Stimulated activated CD4-positive, alpha-beta T cell treated with anti-CD3 and anti-CD28 coated beads, Interleukin-12 subunit alpha, Interleukin-12 subunit beta, amount 100 ng/mL, for 24 hours (primary cell): ENCODE results near the gene CREB3L2.
"Not testable (repeated sequence)": the region's sequence is repeated elsewhere in the genome, so short reads cannot be mapped to it uniquely, and the experiment has no call there.

Experiments used
- DNase-seq, 2 experiments: peaks; one replicate each; pipeline ENCODE4 v3.0.0-alpha.2; 2020; ENCODE audit warnings: low read depth in 2 of 2

The CREB3L2 gene

GRCh38 chr7:137968890-137969289 is 33.0 kb downstream of the CREB3L2 start:
- no peak for DNase-seq

GRCh38 chr7:137968339-137968738 is 33.5 kb downstream of the CREB3L2 start:
- not testable (repeated sequence) for DNase-seq

GRCh38 chr7:137967143-137968018 is 34.5 kb downstream of the CREB3L2 start:
- no peak for DNase-seq

- DNase-seq = no peak
These were observed 35.2 kb downstream of the CREB3L2 start for GRCh38 chr7:137966641-137967142.

GRCh38 chr7:137965942-137966640 is 35.8 kb downstream of the CREB3L2 start:
- DNase-seq = no peak

GRCh38 chr7:137964824-137965545 is 36.9 kb downstream of the CREB3L2 start:
- DNase-seq = no peak

- DNase-seq = no peak
These were observed 38.9 kb downstream of the CREB3L2 start for GRCh38 chr7:137962875-137963507.

GRCh38 chr7:137962491-137962874 is 39.4 kb downstream of the CREB3L2 start:
- DNase-seq = no peak

GRCh38 chr7:137961200-137962177 is 40.4 kb downstream of the CREB3L2 start:
- peak in 1 of 2 experiments; percentile 17 for DNase-seq

GRCh38 chr7:137960020-137960419 is 41.9 kb downstream of the CREB3L2 start:
- no peak for DNase-seq

- no peak for DNase-seq
These were observed 43.1 kb downstream of the CREB3L2 start for GRCh38 chr7:137958470-137959431.

- DNase-seq = no peak
These were observed 44.0 kb downstream of the CREB3L2 start for GRCh38 chr7:137957887-137958286.

- DNase-seq = no peak
These were observed 45.3 kb downstream of the CREB3L2 start for GRCh38 chr7:137956591-137956990.

GRCh38 chr7:137956183-137956582 is 45.7 kb downstream of the CREB3L2 start:
- DNase-seq = no peak

- no peak for DNase-seq
These were observed 47.3 kb downstream of the CREB3L2 start for GRCh38 chr7:137954614-137955013.

GRCh38 chr7:137953665-137954470 is 48.0 kb downstream of the CREB3L2 start:
- DNase-seq = no peak

GRCh38 chr7:137953043-137953664 is 48.7 kb downstream of the CREB3L2 start:
- DNase-seq = no peak

GRCh38 chr7:137952426-137952805 is 49.5 kb downstream of the CREB3L2 start:
- DNase-seq = no peak
